ENCODE measurements around the gene MRPL11. TPM values are rescaled to one million over a fixed set of nuclear protein-coding genes. Genes with fewer than 3 reads are reported as not detected.

MRPL11 gene
- total and polyA plus RNA-seq, 4 donors: 32.7 to 56.8 (median 41.2) TPM

- Histone ChIP-seq H3K27ac (ENCODE audit: low read depth in 1 of 2, low read length in 1 of 2) (no peak overlapping the region), H3K4me3 (no peak overlapping the region), H3K9ac (ENCODE audit: insufficient read depth in 1 of 2, low read length in 2 of 2) (no peak overlapping the region), H3K9me3 (ENCODE audit: control insufficient read depth in 4 of 4, insufficient read depth in 3 of 4, low read length in 3 of 4) (peaks cover 0 to 5% (median 0%) of the 10 kb centered on the region in 4 donors), H3K4me1 (ENCODE audit: control insufficient read depth in 5 of 5, insufficient read depth in 5 of 5, low read length in 5 of 5) (peaks cover 0 to 4% (median 0%) of the 10 kb centered on the region in 5 donors), H3K36me3 (ENCODE audit: control insufficient read depth in 4 of 4, insufficient read depth in 4 of 4, low read length in 4 of 4) (no peaks in the 10 kb centered on the region), H3K27me3 (ENCODE audit: control insufficient read depth in 3 of 3, insufficient read depth in 3 of 3, low read length in 2 of 3) (peaks cover 0 to 11% (median 7%) of the 10 kb centered on the region in 3 donors)
- no peak for ATAC-seq (ENCODE audit: insufficient read depth, low FRiP score)
- 49 to 67% methylated on average over 2 of the region's 2 CpGs for WGBS, 2 donors
- TF ChIP-seq CTCF (IDR thresholded peaks at IDR 0.05; ENCODE audit: control extremely low read depth, extremely low read depth): no peak
- DNase-seq: no peak
These were observed 23.2 kb downstream of the MRPL11 start for GRCh38 chr11:66415423-66415822.

- H3K4me1 ChIP-seq (ENCODE audit: control insufficient read depth in 5 of 5, insufficient read depth in 5 of 5, low read length in 5 of 5): peaks cover 0 to 3% (median 0%) of the 10 kb centered on the region in 5 donors
- peaks cover 0 to 8% (median 0%) of the 10 kb centered on the region in 4 donors for H3K9me3 ChIP-seq (ENCODE audit: control insufficient read depth in 4 of 4, insufficient read depth in 3 of 4, low read length in 3 of 4)
- H3K4me3 ChIP-seq: no peak overlapping the region
- no peak overlapping the region for H3K9ac ChIP-seq (ENCODE audit: insufficient read depth in 1 of 2, low read length in 2 of 2)
- ATAC-seq (ENCODE audit: insufficient read depth, low FRiP score) (no peak), DNase-seq (no peak)
- H3K27me3 ChIP-seq (ENCODE audit: control insufficient read depth in 3 of 3, insufficient read depth in 3 of 3, low read length in 2 of 3): peaks cover 0 to 10% (median 10%) of the 10 kb centered on the region in 3 donors
- H3K27ac ChIP-seq (ENCODE audit: low read depth in 1 of 2, low read length in 1 of 2): no peak overlapping the region
- no peak for TF ChIP-seq CTCF (IDR thresholded peaks at IDR 0.05; ENCODE audit: control extremely low read depth, extremely low read depth)
- 50 to 55% methylated on average over 12 of the region's 12 CpGs for WGBS, 2 donors
- no peaks in the 10 kb centered on the region for H3K36me3 ChIP-seq (ENCODE audit: control insufficient read depth in 4 of 4, insufficient read depth in 4 of 4, low read length in 4 of 4)
These were observed 24.3 kb downstream of the MRPL11 start for GRCh38 chr11:66414120-66414934.

GRCh38 chr11:66413167-66413566 lies 25.5 kb downstream of the MRPL11 start:
- WGBS, 2 donors: 78 to 87% methylated on average over 6 of the region's 6 CpGs
- Histone ChIP-seq H3K4me1 (ENCODE audit: control insufficient read depth in 5 of 5, insufficient read depth in 5 of 5, low read length in 5 of 5) (peaks cover 0 to 3% (median 0%) of the 10 kb centered on the region in 5 donors), H3K27me3 (ENCODE audit: control insufficient read depth in 3 of 3, insufficient read depth in 3 of 3, low read length in 2 of 3) (peaks cover 0 to 6% (median 6%) of the 10 kb centered on the region in 3 donors), H3K9ac (ENCODE audit: insufficient read depth in 1 of 2, low read length in 2 of 2) (no peak overlapping the region), H3K9me3 (ENCODE audit: control insufficient read depth in 4 of 4, insufficient read depth in 3 of 4, low read length in 3 of 4) (peaks cover 0 to 8% (median 0%) of the 10 kb centered on the region in 4 donors), H3K4me3 (no peak overlapping the region), H3K36me3 (ENCODE audit: control insufficient read depth in 4 of 4, insufficient read depth in 4 of 4, low read length in 4 of 4) (no peaks in the 10 kb centered on the region), H3K27ac (ENCODE audit: low read depth in 1 of 2, low read length in 1 of 2) (no peak overlapping the region)
- no peak for ATAC-seq (ENCODE audit: insufficient read depth, low FRiP score)
- DNase-seq: no peak
- TF ChIP-seq CTCF (IDR thresholded peaks at IDR 0.05; ENCODE audit: control extremely low read depth, extremely low read depth): no peak
